GM21529 (cell line): ENCODE measurements around the gene UVSSA.
"Not testable (repeated sequence)": the region's sequence is repeated elsewhere in the genome, so short reads cannot be mapped to it uniquely, and the experiment has no call there.

Source experiments
- ATAC-seq: cut with Tn5 transposase; IDR thresholded peaks from one replicate; pipeline ENCODE4 v1.9.1; 2021; ENCODE audit not compliant: unreplicated experiment

The UVSSA gene

DNA sequence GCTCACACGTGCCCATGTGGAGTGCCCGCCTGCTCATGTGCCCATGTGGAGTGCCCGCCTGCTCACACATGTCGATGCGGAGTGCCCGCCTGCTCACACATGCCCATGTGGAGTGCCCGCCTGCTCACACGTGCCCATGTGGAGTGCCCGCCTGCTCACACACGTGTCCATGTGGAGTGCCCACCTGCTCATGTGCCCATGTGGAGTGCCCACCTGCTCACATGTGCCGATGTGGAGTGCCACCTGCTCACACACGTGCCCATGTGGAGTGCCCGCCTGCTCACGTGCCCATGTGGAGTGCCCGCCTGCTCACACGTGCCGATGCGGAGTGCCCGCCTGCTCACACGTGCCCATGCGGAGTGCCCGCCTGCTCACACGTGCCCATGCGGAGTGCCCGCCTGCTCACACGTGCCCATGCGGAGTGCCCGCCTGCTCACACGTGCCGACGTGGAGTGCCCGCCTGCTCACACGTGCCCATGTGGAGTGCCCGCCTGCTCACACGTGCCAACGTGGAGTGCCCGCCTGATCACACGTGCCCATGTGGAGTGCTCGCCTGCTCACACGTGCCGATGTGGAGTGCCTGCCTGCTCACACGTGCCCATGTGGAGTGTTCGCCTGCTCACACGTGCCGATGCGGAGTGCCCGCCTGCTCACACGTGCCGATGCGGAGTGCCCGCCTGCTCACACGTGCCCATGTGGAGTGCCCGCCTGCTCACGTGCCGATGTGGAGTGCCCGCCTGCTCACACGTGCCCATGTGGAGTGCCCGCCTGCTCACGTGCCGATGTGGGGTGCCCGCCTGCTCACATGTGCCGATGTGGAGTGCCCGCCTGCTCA lies 47.8 kb downstream of the UVSSA start:
- not testable (repeated sequence) for ATAC-seq

DNA sequence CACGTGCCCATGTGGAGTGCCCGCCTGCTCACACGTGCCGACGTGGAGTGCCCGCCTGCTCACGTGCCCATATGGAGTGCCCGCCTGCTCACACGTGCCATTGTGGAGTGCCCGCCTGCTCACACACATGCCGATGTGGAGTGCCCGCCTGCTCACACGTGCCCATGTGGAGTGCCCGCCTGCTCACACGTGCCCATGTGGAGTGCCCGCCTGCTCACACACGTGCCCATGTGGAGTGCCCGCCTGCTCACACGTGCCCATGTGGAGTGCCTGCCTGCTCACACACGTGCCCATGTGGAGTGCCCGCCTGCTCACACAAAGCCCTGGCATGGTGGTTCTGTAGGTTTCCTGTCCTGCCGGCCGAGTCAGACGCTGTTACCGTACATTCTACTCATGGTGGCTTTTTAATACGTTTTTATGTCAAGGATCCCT lies 48.4 kb downstream of the UVSSA start:
- ATAC-seq = not testable (repeated sequence)

DNA sequence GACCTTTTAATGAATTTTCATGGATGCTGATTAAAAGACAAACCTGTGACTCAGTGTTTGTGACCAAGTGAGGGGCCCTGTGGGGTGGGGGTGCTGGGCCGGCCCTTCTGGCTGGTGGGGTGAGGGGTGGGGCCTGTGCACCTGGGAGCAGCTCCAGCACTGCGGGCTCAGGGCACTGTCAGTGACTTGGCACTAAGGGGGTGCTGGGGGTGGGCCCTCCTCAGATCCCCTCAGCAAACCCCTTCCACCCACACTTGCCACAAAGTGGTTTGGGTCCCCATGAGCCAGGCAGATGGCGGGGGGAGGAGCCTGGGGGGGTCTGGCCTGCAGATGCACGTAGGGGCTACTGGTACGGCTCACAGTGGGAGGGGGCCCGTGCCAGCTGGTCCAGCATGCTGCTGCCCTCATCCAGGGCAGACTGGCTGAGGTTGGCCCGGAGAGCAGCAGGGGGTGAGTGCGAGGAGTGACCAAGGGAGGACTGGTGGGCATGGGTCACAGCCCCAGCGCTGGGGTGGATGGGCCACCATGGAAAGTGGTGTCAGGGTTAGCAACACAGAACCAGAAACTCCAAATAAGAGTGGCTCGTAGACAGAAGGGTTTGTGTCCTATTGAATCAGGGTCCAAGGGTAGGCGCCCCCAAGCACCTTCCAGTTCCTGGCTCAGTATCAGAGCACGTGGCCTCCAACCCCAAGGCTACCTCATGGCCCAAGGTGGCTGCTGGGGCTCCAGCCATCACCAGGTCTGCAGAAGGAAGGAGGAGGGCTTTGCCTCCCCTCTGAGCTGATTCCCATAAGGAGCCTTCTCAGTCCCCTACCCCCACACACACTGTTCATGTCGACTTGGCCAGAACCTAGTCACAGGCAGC lies 49.2 kb downstream of the UVSSA start:
- ATAC-seq = no peak

DNA sequence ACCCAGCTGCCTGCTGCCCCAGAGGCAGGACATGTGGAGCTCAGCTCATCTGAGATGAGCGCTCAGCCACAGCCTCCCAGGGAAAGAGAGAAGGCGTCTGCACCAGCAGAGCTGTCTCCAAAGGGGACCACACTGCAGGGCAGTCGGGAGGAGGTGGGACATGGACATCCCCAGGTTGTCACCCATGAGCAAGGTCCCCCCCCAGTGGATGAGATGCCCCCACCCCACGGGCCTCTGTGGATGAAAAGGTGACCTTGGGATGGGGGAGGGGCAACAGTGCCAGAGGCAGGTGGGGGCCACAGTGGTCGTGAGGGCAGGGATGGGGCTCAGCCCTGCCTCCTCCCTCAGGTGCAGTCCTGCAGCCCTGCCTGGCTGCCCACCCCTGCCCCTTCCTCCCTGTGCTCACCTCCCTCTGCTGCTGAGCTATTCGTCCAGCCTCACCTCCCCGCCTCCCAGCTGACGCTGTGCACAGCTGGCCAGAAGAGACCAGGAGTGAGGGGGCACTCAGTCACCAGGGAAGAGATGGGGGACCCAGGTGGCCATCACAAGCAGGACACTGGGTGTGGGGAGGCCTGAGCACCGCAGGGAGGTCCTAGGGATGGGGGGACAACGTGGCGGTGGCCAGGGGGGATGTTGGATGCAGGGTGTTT lies 49.9 kb downstream of the UVSSA start:
- ATAC-seq = no peak

DNA sequence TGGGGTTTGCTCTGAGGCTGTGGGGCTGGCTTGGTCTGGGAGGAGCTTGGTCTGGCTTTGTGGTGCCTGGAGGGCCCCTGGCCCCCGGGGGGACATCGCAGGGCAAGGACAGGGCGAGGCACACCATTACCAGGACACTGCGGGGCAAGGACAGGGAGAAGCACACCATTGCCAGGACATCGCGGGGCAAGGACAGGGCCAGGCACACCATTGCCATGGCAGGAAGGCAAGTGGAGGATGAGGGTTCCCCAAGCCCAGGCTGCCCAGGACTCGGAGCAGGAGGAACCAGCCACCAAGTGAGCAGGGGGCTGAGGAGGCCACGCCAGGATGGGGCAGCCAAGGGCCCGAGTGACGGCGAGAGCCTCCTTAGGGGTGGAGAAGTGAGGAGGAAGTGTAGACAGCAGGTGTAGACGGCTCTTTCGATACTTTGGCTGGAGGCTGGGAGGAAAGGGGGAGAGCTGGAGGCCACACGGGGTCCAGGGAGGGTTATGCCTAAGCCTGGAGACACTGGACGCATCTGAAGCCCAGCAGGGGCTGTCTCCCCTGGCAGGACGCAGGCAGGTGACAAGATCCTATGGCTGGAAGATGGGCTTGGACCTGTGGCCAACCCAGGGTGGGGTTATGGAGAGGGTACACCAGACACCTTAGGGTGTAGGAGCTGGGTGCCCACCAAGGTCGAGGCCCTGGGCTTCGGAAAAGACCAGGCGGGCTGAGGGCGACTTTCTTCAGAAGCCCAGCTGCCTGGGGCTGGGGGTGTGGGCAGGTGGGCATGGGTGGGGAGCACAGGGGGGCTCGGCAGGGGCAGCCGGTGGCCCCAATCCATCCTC lies 51.9 kb downstream of the UVSSA start:
- ATAC-seq = no peak

DNA sequence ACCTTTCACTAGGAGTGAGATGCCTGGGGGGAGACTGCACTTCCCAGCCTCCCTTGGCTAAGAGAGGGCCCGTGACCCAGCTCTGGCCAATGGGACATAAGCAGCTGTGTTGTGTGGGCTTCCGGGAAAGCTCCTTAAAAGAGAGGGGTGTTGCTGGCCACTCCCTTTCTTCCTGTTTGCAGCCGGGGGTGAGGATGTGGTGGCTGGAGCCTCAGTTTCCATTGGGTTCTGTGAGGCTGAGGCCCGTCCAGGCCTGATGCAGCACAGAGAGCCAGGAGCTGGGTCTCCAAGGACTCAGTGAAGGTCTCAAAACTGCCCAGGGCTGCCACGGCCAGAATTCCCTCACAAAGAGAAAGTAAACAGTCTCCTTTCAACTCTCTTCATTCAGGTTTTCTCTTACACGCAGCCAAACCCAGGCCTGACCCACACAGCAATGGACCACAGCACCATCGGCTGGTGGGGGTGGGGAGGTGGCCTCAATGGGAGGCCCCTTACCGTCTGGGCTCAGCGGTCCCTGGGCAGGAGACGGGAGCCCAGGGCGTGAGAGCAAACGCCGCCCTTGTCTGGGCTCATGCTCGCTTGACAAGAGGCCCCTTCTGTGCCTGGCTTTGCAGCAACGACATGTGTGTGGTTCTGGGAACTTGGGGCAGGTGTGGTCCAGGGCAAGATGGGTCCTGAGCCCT lies 52.6 kb downstream of the UVSSA start:
- no peak for ATAC-seq

DNA sequence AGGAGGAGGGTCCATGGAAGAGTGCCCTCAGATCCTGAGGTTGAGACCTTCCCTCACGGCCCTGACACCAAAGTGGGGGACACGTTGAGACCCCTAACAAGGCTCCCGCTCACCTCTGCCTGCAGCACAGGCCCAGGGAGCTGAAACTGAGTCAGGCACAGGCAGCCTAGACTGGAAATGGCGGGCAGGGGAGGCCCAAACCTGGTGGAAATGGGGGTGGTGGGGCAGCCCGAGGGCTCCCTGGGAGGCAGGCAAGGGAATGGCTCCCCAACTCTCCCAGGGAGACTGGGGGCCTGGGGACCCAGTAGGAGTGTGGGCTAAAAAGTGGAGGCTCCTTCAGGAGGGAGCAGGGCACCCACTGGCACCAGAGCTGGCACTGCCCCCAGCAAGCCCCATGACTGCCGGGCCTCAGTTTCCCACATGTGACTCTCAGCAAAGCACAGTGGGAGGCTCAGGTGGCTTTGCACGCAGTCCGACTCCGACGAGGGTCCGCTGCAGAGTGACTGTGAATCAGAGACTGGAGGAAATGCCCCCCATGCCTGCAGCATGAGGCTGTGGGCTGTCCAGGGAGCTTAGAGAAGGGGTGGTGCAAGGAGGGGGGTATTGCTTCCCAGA lies 53.3 kb downstream of the UVSSA start:
- ATAC-seq = no peak

DNA sequence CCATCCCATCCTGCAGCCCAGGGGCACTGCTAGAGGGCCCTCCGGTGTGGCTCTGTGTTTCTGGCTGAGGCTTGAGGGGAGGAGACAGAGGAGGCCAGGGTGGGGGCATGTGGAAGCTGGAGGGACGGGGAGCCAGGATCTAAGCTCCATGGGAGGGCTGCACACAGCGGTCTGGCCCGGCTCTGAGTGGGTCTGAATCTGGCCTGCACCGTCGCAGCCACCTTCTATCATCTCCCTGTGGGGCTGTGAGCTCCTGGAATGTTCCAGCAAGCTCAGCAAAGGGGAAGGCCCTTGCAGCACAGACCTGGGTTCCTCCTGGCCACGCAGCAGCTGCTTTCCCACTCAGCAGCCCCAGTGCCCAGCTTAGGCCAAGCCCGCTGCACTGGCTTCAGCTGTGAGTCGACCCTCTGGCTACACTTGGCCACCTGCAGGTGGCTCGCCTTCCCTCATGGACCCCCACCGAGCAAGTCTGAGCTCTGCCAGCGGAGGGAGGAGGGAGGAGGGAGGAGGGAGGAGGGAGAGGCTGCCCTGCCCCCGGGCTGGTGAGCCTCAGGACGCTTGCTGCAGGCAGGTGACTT lies 53.9 kb downstream of the UVSSA start:
- ATAC-seq = no peak

DNA sequence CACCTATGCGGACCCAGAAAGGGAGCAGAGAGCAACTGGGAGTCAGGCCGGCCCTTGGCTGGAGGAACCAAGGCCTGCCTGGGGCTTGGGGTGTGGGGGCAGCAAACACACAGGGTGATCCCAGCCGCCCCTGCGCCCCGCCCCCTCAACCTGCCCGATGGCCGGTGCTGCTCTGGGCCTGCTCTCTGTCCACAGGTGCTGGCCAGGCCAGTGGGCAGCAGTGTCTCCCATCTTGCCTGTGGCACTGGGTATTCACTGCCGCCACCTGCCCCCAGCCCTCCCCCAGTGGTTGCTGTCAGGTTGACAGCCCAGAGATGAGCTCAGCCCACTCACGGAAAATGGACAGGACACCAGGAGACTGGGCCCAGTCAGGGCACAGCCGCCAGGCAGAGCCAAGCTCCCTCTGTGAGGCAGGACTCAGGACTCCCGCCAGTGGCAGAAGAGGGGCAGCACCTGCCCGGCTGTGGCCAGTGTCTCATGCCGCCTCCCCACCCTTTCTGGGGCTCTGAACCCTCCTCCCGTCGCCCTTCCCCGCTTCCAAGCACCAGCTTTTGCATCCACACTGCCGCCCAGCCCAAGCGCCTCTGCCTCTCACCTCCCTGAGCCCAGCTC lies 54.5 kb downstream of the UVSSA start:
- no peak for ATAC-seq

DNA sequence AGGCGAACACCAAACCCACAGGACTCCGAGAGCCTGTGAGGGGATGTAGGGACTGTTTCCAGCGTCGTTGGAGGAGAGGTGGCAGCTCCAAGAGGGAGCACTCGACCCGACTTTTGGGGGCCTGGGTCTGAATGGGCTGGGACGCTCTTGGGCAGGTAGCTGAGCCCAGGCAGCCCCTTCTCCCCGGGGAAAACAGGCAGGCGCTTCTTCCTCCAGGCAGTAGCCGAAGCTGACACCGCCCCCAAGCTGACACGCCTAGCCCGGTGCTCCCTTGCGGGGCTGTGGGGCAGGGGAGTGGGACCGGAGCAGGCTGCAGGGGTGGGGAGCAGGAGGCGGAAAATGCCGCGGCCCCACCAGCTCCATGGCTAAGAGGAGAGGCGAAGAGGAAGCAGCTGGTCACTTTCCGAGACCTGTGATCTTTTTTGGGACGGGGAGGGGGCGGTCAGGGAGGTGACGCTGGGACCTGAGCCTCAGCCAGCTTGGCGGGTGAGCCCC lies 55.1 kb downstream of the UVSSA start:
- no peak for ATAC-seq

DNA sequence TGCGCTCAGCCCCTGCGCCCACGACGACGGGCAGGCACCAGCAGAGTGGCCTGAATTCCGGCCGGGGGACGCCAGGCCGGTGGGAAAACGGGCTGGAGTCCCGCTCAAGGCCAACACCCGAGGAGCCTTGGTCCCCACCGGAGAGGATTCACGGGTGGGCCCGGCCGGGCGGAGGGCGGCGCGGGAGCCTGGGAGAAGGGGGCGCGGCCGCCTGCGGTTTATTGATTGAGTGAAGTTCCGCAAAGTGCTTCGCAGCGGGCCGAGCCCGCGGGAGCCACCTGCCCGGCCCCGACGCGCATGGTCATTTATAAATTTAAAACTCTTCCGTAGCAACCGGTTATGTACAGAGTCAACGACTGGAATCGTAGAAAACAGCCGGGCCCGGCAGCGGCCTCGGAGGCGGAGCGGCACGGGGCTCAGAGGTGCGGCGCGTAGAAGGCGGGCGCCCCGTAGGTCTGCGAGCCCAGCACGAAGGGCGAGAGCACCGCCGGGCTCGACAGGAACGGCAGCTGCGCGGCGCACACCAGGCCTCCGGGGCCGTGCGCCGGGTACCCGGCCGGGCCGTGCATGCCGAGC lies 55.6 kb downstream of the UVSSA start:
- no peak for ATAC-seq

DNA sequence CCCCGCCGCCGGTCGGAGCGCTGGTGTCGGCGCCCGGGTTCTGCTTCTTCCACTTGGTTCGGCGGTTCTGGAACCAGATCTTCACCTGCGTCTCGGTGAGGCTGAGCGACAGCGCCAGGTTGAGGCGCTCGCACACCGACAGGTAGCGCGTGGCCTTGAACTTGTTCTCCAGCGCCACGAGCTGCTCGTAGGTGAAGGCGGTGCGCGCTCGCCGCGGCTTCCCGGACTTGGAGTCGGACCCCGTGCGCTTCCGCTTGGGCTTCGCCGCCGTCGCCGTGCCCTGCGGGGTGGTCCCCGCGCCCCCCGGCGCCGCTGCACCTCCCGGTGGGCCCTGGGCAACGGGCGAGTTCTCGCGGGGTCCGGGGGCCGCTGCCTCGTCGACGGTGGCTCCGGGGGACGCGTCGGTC lies 56.2 kb downstream of the UVSSA start:
- no peak for ATAC-seq

DNA sequence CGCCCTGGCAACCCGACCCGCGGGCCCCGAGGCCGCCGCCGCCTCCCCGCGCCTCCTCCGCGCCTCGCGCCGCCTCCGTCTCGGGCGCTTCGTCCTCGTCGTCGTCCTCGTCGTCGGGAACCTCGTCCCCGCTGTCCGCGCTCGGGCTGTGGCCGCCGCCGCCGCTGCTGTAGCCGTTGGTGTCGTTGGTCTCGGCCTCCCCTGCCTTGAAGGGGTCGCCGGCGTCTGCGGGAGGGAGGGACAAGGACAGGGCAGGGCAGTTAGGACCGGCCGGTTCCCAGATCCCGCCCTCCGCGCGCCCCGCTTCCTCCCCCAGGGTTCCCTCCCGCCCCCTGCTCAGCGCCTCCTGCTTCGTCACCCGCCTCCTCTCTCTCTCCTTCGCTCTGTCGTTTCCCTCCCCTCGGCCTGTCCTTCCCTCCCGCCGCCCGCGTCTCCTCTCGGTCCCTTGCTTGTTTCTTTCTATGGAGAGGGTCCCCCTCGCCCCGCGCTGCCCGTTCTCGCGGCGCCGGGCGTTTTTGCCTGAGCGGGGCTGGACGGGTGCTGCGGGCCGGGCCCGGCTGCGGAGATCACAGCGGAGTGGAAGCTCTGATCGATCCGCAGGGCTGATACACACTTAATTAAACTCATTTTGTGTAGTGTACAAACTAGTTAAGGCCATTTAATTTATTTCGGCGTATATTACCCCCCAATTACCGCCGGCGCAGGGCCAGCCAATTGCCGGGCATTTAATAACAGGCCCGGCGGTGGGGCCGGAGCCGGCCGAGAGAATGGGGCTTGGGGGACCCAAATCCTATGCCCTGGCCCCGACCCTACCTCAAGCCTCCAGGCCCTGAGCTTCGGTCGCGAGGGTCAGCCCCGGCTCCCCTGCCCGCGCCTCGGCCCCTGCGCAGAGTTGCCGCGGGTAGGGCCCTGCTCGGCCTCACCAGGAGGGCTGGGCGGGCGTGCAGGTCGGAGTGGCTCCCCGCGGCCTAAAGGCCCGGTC lies 56.9 kb downstream of the UVSSA start:
- ATAC-seq = no peak

DNA sequence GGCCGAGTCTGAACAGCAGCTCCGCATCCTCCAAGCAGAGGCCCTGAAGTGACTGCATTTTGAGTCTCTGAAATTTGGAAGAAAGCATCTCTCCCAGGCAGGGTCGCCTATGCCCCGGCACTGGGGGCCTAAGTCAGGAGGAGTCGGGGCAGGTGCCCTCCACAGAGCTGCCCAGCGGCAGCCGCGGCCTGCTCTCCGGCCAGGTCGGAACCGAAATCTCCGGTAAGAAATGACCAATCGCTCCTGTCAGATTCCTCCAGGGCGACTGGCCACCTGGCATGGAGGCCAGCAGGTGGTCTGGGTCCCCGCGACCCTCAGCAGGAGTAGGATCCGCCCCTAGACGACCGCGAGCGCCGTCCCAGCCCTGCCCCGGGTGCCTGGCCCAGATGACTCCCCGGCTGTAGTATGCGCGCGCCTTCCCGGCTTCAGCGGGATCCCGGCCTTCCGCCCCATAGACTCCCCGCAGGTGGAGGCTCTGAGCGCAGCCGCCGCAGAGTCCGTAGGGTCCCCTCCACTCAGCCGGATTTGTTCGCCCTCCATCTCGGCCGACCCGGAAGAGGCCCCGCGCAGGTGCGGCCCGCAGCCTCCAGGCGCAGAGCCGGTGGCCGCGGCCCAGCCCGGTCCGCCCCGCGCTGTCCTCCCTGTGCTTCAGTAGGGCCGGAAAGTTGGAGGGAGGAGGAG lies 57.7 kb downstream of the UVSSA start:
- ATAC-seq = no peak

DNA sequence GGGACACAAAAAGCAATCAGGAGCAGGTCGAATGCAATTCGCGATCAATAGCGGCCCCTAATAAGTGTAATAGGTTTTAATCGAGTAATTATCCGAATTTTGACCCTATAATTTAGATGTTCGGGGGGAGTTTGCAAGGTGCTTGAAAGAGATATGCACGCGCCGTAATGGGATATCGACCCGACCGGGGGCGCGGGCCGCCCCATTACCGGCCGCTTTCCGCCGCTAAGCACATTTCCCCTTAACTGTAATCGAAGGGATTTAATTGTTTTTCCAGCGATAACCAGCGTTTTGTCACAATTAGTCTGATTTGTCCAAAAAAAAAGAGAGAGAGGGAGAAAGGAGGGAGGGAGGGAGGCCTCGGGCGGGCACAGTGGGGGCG lies 58.2 kb downstream of the UVSSA start:
- ATAC-seq = no peak

DNA sequence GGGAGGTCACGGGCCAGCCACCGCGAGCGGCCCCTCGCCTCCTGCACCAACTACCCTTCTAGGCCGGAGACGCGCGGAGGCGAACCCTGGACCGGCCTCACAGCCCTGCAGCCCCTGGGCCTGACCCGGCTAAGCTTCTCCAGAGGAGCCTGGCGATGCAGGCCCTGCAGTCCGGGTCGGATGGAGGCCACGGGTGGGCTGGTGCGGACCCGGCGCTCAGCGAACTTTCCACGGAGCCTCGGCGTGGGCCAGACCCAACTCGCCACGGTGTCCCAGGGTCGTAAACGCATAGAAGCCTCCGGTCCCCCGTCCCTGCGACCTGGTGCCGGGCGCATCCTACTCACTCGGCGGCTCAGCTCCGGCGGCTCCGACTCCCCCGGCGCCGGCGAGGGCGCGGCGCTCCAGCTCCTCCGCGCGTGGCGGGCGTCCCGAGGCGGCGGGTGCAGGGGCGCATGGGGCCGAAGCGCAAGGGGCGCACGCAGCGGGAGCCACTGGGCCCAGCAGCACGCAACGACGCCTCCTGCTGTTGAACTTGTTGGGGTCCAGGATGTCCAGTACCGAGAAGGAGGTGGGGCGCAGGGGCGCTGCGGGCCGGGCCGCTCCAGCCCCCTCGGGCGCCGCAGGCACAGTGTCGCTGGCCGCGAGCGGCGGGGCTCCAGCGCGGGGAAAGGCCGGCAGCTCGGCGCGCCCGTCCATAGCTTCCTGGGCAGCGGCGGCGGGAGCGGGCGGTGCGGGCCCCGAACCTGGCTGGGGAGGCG lies 58.8 kb downstream of the UVSSA start:
- ATAC-seq = no peak
